GM18502 (cell line): ENCODE measurements around the gene SPIB.

Experiments
- ATAC-seq: cut with Tn5 transposase; IDR thresholded peaks from one replicate; pipeline ENCODE4 v1.9.1; 2021; ENCODE audit warnings: mild to moderate bottlenecking; ENCODE audit not compliant: unreplicated experiment, poor library complexity

SPIB gene

DNA sequence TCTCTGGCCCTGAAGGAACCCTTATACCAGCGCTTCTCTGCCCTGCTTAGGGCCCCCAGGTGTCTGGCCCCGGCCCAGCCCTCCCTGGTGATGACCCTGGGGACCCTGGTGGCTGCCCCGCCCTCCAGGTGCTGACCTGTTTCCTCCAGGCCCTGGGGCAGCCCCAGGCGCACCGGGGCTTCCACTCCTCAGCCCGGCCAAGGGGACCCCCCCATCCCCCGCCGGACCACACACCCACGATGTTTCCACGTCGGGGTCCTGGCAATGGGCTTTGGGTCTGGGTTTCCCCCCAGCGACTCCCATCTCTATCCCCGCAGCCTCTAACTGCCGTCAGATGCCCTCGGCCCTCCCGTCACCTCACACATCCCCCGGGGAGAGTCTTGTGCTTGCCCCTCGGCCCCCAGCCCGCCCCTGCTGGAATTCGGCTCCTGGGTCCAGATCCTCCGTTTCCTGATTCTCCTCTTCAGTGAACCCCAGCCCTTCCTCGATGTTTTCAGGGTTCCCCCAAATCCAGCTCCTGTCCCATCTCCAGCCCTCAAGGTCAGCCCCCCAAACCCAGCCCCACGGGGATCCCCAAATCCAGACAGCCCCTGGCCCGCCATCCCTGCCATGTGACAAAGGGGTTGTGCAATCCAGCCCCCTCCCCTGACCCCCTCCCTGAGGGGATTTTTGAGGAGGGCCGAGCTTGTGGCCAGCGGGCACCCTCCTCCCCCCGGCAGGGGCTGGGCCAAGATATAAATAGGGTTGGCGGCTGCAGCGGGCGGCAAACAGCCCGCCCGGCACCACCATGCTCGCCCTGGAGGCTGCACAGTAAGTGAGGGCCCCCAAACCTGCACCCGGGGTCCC is at the start of gene SPIB:
Gene SPIB, plus strand, starts transcription at position 763 of the 846 bp plus-strand sequence. Its CDS starts 25 bp downstream, at position 788.
- ATAC-seq = no peak

DNA sequence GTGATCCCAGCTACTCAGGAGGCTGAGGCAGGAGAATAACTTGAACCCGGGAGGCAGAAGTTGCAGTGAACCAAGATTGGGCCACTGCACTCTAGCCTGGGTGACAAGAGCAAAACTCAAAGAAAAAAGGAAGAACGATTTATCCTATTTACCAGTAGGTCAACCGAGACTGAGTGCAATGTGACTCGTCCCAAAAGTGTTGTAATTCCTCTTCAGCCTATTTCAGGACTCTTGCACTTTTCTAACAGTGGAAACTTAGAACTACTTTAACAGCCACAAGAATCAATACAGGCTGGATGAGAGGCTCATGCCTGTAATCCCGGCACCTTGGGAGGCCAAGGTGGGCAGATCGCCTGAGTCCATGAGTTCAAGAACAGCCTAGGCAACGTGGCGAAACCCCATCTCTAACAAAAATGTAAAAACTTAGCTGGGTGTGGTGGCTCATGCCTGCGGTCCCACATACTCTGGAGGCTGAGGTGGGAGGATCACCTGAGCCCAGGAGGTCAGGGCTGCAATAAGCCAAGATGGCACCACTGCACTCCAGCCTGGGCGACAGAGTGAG is 46.7 kb upstream of the SPIB start:
- ATAC-seq = no peak

DNA sequence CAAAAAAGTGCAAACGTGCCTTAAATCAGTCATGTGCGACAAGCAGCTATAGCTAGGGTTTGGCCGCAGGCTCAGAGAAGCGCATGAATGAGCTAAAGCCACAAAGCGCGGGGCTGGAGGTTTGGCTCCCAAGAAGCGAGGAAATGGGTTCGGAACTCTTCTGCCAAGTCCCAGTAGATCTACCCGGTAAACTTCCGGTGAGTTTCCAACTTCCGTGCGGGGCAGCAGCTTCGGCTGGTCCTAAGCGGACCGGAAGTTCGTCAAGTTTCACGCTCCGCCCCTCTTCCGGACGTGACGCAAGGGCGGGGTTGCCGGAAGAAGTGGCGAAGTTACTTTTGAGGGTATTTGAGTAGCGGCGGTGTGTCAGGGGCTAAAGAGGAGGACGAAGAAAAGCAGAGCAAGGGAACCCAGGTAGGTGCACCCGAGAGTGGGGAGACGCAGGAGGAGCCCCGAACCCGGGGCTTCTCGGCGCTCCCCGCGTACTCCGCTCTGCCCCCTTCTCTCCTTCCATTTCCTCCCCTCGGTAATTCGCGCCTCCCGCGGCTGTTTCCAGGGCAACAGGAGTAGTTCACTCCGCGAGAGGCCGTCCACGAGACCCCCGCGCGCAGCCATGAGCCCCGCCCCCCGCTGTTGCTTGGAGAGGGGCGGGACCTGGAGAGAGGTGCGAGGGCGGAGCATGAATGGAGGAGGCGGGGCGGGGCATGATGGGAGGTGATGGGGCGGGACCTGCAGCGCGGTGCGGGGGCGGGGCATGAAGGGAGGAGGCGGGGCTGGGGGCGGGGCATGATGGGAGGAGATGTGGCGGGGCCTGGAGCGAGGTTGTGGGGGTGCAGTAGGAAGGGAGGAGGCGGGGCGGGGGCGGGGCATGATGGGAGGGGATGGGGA is 42.3 kb upstream of the SPIB start, which contains the start of gene NR1H2:
Gene NR1H2, plus strand, starts transcription at position 292 of the 885 bp plus-strand sequence. CDS start 1,149 bp downstream, outside the sequence.
- peak; percentile 85 for ATAC-seq

DNA sequence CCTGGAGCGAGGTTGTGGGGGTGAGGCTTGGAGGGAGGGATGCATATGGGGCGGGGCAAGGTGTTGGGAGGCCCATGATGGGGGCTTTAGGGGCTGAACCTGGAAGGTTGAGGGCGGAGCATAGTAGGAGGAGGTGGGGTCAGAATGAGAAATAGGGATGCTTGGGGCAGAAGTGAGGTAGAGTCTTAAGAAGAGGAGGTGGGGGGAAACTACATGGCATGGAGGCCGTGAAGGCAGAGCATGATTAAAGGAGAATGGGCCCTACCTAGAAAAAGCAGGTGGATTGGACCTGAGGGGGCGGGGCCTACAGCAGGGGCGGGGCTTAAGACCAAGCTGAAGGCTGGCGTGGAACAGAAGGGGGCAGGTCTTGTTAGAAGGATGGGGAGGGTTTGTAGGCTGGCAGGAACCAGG is 41.7 kb upstream of the SPIB start:
- peak; percentile 19 for ATAC-seq

DNA sequence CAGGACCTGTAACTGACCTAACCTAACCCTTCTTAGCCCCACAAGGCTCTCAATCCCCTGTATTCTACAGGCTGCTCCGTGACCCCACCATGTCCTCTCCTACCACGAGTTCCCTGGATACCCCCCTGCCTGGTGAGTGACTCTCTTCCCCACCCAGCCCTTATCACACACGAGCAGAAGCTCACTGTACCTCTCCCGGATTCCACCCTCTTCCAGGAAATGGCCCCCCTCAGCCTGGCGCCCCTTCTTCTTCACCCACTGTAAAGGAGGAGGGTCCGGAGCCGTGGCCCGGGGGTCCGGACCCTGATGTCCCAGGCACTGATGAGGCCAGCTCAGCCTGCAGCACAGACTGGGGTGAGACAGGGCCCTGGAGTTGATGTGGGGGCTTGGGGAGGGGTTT is 41.2 kb upstream of the SPIB start:
- no peak for ATAC-seq

DNA sequence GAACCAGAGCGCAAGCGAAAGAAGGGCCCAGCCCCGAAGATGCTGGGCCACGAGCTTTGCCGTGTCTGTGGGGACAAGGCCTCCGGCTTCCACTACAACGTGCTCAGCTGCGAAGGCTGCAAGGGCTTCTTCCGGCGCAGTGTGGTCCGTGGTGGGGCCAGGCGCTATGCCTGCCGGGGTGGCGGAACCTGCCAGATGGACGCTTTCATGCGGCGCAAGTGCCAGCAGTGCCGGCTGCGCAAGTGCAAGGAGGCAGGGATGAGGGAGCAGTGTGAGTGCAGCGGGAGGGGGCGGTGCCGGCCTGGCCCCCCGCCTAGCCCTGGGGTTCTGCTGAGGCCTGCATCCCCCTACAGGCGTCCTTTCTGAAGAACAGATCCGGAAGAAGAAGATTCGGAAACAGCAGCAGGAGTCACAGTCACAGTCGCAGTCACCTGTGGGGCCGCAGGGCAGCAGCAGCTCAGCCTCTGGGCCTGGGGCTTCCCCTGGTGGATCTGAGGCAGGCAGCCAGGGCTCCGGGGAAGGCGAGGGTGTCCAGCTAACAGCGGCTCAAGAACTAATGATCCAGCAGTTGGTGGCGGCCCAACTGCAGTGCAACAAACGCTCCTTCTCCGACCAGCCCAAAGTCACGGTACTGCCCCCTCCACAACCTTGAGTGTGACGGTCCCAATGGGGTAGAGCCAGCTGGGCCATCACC is 40.4 kb upstream of the SPIB start:
- ATAC-seq = no peak

DNA sequence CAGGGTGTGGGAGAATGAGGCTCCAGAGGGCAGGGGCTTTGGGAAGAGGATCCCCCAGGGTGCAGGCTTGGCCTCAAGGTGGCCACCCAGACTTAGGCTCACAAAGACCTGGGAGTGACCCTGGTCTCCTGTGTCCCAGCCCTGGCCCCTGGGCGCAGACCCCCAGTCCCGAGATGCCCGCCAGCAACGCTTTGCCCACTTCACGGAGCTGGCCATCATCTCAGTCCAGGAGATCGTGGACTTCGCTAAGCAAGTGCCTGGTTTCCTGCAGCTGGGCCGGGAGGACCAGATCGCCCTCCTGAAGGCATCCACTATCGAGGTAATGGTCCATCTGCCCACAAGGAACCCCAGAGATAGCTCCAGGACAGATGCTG is 39.9 kb upstream of the SPIB start:
- no peak for ATAC-seq

DNA sequence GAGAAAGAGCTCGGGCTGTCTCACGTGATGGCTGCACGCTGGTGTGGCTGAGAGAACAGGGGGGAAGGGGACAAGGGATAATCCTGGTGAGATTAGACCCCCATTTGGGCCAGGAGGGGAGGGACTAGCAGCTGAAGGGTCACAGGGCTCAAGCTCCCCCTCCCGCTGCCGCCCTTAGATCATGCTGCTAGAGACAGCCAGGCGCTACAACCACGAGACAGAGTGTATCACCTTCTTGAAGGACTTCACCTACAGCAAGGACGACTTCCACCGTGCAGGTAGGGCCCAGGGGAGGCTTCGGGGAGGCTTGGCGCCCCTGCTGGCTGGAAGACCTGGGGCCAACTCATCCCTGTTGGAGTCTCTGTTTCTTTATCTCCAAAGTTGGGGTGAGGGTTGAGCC is 39.1 kb upstream of the SPIB start:
- ATAC-seq = no peak

DNA sequence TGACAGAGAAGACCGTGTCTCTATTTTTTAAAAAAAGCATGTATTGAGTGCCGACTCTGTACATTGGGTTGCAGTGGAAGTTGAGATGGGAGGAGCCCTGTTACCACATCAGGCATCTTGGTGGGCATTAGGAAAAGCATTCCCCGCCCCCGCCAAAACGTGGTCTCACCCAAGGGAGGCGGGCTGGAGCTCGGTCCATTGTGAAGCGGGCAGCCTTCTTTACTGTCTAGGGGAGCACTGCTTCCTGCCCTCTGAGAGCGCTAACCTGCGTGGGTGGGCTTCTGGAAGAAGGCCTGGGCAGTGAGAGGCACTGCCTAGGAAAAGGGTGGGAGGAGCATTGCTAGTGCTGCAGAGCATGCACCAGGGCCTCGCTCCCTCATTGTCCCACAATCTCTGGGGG is 38.6 kb upstream of the SPIB start:
- no peak for ATAC-seq

DNA sequence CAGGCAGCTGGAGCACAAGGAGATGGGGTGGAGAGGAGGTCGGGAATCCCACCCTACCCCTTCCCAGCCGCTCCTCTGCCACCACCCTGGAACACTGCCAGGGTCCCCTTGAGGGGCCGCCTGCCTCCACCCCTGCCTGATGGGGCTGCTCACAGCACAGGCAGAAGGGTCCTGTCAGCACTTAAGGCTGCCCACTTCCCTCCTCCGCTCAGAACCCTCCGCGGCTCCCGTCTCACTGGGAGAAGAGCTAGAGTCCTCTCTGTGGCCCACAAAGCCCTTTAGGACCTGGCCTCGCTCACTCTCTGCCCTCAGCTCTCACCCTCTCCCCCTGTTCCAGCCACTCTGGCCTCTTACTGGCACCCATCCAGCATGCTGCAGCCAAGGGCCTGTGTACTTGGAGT is 38.0 kb upstream of the SPIB start:
- no peak for ATAC-seq

DNA sequence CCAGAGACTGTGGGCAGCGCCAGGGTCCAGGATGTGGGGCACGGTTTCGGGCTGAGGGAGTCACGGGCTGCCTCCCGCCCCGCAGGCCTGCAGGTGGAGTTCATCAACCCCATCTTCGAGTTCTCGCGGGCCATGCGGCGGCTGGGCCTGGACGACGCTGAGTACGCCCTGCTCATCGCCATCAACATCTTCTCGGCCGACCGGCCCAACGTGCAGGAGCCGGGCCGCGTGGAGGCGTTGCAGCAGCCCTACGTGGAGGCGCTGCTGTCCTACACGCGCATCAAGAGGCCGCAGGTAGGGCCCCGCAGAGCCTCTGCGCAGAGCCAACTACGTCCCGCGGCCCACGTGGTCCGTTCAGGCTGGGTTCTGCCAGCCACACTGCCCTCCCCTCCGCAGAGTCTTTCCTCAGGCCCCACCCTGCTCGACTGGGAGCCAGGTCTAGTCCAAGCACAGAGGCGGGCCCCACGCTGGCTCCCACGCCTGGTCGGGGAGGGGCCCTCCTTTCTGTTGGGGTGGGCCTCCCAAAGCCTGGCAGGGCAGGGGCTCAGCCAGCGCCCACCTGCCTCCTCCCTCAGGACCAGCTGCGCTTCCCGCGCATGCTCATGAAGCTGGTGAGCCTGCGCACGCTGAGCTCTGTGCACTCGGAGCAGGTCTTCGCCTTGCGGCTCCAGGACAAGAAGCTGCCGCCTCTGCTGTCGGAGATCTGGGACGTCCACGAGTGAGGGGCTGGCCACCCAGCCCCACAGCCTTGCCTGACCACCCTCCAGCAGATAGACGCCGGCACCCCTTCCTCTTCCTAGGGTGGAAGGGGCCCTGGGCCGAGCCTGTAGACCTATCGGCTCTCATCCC is 36.6 kb upstream of the SPIB start:
- no peak for ATAC-seq

DNA sequence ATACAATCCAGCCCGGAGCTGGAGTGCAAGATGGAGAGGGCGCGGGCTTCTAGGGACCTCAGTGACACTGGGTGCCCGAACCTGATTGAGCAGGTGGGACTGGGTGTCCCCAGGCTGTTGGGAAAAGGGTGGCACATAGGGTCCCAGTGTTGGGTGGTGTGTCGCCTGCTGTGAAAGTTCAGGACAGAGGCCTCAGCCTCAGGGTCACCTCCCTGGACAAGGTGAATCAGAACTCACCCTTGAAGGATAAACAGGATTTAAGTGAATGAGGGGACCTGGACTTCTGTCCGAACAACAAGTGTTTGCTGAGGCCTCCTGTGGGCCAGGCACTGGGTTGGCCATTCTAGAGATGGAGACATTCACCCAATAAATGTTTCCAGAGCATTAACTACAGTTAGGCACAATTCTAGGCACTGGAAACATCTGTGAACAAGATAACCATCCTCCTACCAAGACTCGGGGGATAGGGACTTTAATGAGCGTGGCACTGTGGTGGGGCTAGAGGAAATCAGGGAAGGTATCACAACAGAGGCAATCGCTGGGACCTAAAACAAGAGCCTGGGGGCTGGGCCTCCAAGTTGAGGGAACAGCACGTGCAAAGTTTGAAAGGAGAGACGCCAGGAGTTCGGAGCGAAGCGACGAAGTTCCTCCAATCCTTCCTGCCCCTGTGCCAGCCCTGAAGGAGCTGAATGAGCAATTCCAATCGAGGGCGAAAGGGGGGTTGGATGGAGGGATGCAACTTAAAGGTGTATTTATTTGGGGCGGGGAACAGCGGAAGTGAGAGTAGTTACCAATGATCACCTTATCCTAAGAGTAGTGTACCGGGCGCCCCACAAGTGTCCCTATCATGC is 35.5 kb upstream of the SPIB start:
- no peak for ATAC-seq

DNA sequence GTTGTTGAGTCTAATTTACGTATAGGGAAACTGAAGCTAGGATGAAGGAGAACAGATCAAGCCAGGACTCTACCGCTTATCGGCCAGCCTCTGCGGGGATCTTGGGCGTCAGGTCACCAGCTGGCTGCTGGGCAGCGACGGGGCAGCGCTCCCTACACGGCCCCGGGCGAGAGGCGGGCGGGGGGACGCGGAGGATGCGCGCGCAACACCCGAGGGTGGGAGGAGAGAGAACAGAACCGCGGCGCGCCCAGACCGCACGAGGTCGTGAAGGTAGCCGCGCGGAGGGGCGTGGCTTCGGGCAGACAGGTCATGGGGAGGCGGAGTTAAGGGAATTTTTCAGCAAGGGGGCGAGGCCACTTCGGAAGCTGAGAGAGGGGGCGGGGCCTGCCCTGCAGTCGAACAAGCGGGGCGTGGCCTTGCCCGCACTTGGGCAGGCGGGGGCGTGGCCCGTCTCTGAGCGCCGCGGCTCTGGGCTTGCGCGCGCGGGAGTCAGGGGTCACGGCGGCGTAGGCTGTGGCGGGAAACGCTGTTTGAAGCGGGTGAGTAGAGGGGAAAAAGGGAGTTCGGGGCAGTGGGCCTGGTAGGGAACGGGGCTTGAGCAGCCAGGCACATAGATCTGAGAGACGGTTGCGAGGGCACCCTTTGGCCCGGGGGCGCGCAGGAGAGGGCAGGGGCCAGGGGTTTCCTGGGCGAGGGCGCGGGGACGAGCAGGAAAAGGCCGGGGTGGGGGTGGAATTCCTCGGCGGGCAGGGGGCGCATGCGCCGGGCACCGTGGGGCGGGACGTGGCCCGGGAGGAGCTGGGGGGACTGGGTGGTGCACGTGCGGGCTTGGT is 34.7 kb upstream of the SPIB start, which contains the start of gene POLD1:
Gene POLD1, plus strand, starts transcription at position 496 of the 833 bp plus-strand sequence. CDS start 14,505 bp downstream, outside the sequence.
- ATAC-seq = peak; percentile 85

DNA sequence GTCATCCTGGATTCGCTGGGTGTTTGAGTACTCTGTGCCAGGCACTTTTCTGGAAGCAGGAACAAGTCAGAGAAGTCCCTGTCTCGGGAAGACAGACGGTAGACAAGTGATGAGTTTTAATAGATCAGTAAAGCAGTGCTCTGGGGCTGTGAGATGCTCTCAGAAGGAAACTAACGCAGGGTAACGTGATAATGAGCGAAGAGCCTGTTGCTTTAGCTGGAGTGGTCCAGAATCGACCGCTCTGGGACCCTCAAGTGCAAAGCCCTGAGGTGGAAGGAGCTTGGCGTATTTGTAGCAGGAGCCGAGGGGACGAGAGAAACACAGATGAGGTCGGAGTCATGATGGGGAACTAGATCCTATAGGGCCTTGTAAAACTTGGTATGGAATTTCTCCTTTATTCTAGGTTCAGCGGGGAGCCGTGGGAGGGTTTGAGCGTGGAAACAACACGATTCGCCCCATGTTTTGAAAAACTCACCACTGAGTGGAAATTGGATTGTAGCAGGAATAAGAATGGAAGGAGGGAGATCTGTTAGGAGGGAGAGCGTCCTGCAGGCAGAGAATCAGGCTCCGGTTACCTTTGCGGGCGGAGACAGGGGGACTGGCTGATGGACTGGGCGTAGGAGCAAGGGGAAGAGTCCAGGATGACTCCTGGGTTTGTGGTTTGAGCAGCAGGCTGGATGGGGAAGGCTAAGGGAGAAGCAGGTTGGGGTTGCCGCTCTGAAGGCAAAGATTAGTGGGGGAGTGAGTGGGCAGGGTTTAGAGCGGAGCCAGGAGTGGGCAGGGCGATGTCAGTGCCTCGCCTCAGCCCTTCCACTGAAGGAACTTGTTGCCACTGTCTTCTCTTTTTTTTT is 33.8 kb upstream of the SPIB start:
- ATAC-seq = no peak

DNA sequence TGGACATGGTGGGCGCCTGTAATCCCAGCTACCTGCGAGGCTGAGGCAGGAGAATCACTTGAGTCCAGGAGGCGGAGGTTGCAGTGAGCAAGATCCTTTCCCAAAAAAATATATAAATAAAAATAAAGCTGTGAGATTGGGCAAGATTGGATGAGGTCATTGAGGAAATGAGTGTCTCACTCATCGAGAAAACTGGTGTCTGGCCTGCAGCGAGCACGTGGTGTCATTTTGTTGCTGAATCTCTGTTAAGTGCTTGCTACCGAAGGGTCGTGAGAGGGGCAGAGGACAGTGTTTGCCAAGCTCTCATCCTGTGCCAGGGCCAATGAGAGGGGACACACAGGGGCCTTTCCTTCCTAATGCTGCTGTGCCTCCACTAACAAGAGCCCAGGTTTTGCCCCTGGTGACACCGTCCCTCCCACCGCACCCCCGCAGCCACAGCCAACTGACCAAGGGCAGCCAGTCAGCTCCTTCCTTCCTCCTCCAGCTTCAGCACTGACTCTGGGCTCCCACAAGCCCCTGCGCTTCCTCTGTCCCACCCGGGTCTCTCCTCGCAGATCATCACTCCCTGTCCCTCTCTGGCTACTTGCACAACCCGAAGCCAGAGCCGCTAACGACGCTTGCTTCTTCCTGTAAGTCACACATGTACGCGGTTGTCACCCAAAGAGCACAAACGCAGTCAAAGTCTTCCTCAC is 31.4 kb upstream of the SPIB start:
- ATAC-seq = no peak

DNA sequence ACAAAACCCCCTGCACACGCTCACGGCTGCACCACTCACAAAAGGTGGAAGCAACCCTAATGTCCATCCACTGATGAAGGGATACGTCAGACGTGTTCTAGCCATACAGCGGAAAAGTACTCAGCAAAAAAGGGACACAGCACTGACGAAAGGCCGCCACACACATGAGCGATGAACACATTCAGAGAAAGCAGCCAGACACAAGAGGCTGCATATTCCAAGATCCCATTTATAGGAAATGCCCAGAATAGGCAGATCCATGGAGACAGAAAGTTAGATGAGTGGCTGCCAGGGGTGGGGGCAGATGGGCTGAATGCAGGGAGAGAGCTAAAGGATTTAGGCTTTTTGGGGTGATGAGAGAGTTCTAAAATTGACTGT is 30.9 kb upstream of the SPIB start:
- ATAC-seq = no peak
